Measurements from ENCODE around the gene DCDC2. TPM values are rescaled to one million over a fixed set of nuclear protein-coding genes. Genes with fewer than 3 reads are reported as not detected.

The DCDC2 gene
- total RNA-seq, 4 donors from 2014 or later = 0.09 TPM; not detected in 3

DNA sequence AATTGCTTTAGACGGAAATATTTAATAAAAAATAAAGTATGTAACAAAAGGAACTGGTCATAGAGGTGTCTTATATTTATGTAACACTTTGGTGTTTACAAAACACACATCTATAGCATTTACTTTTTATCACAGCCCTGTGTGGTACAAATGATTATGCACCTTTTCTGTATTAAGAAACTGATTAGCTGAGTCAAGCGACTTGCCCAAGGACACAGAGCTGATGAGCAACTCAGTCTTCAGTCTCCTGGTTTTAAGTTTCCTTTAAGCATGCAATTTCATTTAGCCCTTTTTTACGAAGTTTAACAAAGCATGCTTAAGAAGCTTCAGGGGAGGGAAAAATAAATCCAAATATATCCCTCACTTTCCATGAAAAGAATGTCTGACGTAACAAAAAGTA is 2.5 kb downstream of the DCDC2 start:
- no peak for ATAC-seq (ENCODE audit: low FRiP score)
- no peak for DNase-seq (ENCODE audit: low spot score)
- TF ChIP-seq CTCF (IDR thresholded peaks at IDR 0.05) = no peak

DNA sequence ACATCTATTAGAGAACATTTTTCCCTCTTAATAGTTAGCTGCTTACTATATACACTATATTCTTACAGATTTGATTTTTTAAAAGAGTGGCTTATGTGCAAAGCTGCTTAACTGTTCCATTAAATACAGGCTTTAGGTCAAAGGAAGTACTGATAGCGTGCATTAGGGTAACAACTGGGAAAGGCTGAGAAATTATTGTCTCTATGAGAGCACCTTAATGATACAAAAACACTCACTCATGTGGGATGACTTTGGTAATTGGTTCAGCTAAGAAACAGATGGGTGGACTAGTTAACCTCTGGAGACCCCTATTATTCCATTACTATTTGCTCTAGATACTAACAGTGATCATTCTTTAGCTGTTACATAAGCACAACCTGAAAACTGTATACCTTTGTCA is 4.0 kb downstream of the DCDC2 start:
- ATAC-seq (ENCODE audit: low FRiP score) = no peak
- DNase-seq (ENCODE audit: low spot score) = no peak
- no peak for TF ChIP-seq CTCF (IDR thresholded peaks at IDR 0.05)

DNA sequence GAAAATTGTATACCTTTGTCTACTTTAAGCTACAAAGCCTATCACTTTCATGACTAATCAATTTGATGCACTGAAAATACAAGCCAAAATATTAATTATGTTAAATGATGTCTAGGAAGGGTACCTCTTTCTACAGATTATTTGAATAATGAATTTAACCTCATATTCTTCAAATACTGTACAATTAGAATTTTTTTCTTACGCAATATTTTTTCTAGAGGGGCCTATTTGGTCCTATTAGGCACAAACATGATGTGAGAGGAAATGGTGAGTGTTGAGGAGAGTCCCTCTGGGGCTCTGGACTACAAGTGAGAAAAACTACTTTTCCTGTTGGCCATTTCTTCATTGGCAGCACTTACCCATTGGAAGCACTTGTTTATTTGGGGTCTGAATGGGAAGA is 5.4 kb downstream of the DCDC2 start:
- DNase-seq (ENCODE audit: low spot score) (no peak), ATAC-seq (ENCODE audit: low FRiP score) (no peak)
- TF ChIP-seq CTCF (IDR thresholded peaks at IDR 0.05) = no peak

GRCh38 chr6:24344976-24345375 is 12.9 kb downstream of the DCDC2 start:
- no peak for TF ChIP-seq CTCF (IDR thresholded peaks at IDR 0.05)
- no peak for ATAC-seq (ENCODE audit: low FRiP score)
- DNase-seq (ENCODE audit: low spot score) = no peak

DNA sequence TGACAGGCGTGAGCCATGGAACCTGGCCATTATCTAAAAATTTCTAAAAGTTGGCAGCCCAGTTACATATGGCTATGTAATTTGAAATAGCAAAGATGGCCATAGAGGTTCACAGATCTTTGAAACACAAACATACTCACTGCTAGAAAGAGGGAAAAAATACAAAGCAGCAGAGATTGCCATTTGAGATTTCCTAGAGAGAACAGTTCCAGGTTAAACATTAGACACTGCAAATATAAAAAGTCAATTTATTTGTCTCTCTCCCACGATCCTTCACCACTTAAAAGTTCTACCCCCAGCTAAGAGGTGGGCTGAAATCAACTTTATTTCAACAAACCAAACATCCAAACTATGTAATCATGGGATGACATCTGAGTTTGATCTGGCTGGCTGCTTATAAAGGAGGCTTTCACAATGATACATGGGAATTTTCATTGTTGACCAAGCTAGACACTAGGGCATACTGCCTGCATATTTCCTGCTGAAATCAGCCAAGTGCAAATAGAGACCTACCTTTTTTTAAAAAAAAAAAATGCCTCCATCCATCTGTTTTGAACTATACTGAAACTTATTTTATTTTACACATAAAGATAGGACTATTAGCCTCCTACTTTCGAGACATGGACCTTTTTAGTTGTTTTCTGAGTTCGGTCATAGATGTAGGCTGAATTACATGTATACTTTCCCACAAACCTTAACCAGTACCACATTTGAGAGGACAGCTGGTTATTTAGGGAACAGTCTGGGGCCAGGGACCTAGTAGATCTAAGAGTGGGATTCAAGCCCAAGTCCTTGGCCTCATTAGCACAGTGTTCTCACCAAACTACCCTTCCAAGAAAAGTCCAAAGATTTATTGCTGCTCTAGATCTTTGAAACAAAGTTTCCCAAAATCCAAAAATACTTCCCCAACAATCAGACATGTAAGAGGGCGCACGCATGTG is 16.6 kb downstream of the DCDC2 start:
- TF ChIP-seq CTCF (IDR thresholded peaks at IDR 0.05) = no peak
- no peak for DNase-seq (ENCODE audit: low spot score)
- ATAC-seq (ENCODE audit: low FRiP score) = no peak

DNA sequence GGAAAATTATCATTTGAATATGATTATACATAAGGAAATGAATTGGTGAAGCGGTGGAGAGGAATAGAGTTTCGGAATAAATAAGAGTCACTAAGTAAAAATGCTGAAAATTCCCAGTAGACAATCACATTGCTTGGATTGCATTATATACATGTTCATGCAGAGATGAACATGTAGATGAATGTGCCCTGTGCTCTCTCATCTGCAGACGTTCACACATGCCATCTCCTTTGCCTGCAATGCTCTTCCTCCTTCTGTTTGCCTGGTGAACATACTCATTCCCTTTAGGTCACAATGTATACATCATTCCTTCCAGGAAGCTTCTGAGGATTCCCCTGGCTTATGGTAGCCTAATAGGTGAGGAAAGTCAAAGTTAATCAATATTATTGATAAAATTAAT is 17.9 kb downstream of the DCDC2 start:
- no peak for DNase-seq (ENCODE audit: low spot score)
- ATAC-seq (ENCODE audit: low FRiP score) = no peak
- no peak for TF ChIP-seq CTCF (IDR thresholded peaks at IDR 0.05)

DNA sequence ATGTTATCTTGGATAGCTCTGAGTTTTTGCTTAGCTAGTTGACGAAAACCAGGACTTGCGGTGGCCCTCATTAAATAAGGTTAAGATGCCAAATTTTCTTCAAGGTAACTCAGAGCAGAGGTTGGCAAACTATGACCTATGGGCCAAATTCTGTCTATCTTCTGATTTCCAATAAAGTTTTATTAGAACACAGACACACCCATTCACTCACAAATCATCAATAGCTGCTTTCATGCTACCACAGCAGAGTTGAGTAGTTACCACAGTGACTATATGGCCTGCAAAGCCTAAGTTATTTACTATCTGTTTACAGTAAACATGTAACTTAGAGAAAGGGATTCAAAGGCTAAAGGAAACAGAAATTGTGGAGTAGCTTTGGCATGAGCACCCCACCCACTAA is 23.6 kb downstream of the DCDC2 start:
- TF ChIP-seq CTCF (IDR thresholded peaks at IDR 0.05) = no peak
- no peak for DNase-seq (ENCODE audit: low spot score)
- ATAC-seq (ENCODE audit: low FRiP score) = no peak
